Neuronal stem cell (in vitro differentiated cells): ENCODE measurements around the gene NAA15.

Experiments
- DNase-seq: peaks from one replicate; pipeline ENCODE4 v3.0.0-alpha.2; 2013; ENCODE audit warnings: low spot score
- H2AFZ ChIP-seq: one replicate; pipeline ENCODE4 v1.6.1; 2013; ENCODE audit warnings: mild to moderate bottlenecking, low read length, inconsistent platforms
- H2AK5ac ChIP-seq: 2 replicates; pipeline ENCODE4 v1.6.1; 2013; ENCODE audit warnings: low read depth, mild to moderate bottlenecking, inconsistent platforms, low read length, moderate library complexity, mixed read lengths
- H2BK120ac ChIP-seq: 2 replicates; pipeline ENCODE4 v1.6.1; 2013; ENCODE audit warnings: low read depth, mild to moderate bottlenecking, inconsistent platforms, low read length, moderate library complexity, mixed read lengths
- H2BK12ac ChIP-seq: one replicate; pipeline ENCODE4 v1.6.1; 2013; ENCODE audit warnings: low read length, inconsistent platforms
- H2BK15ac ChIP-seq: 2 replicates; pipeline ENCODE4 v1.6.1; 2013; ENCODE audit warnings: mild to moderate bottlenecking, low read length, inconsistent platforms, mixed read lengths
- H2BK5ac ChIP-seq: one replicate; pipeline ENCODE4 v1.6.1; 2013; ENCODE audit warnings: inconsistent platforms, mild to moderate bottlenecking, low read length, moderate library complexity
- H3K14ac ChIP-seq: one replicate; pipeline ENCODE4 v1.6.1; 2013; ENCODE audit warnings: low read length, inconsistent platforms
- H3K18ac ChIP-seq: 2 replicates; pipeline ENCODE4 v1.6.1; 2013; ENCODE audit warnings: low read length, inconsistent platforms
- H3K23ac ChIP-seq: 2 replicates; pipeline ENCODE4 v1.6.1; 2013; ENCODE audit warnings: low read depth, mild to moderate bottlenecking, mixed read lengths, low read length, inconsistent platforms; ENCODE audit not compliant: poor library complexity
- H3K27ac ChIP-seq: replicated peaks from 3 replicates; pipeline ENCODE4 v1.5.1; 2013; ENCODE audit warnings: low read length, inconsistent platforms
- H3K27me3 ChIP-seq, 3 experiments: 2 replicates each; pipeline ENCODE4 v1.6.1; 2013; ENCODE audit warnings: low read length in 3 of 3, mild to moderate bottlenecking in 2 of 3, inconsistent platforms in 1 of 3, low read depth in 1 of 3, mixed read lengths in 1 of 3, moderate library complexity in 1 of 3; ENCODE audit not compliant: control insufficient read depth in 3 of 3, insufficient read depth in 3 of 3
- H3K36me3 ChIP-seq, 2 donors: replicated peaks in 1 of 2; 2 replicates each; pipeline ENCODE4 v1.6.1; 2013; ENCODE audit warnings: low read length in 2 of 2; ENCODE audit not compliant: control insufficient read depth in 2 of 2, insufficient read depth in 2 of 2
- H3K4ac ChIP-seq: 2 replicates; pipeline ENCODE4 v1.6.1; 2013; ENCODE audit warnings: inconsistent platforms, mild to moderate bottlenecking, low read length, moderate library complexity
- H3K4me1 ChIP-seq, 2 donors: 1 replicate in 1 of 2; 2 replicates in 1 of 2; pipeline ENCODE4 v1.6.1; 2013; ENCODE audit warnings: low read length in 2 of 2, low read depth in 1 of 2; ENCODE audit not compliant: control insufficient read depth in 2 of 2, insufficient read depth in 1 of 2
- H3K4me2 ChIP-seq: one replicate; pipeline ENCODE4 v1.6.1; 2013; ENCODE audit warnings: mild to moderate bottlenecking, low read length, inconsistent platforms; ENCODE audit not compliant: insufficient read depth, poor library complexity, severe bottlenecking
- H3K4me3 ChIP-seq, 2 donors: 2 replicates each; pipeline ENCODE4 v1.5.1; 2013; ENCODE audit warnings: low read length in 2 of 2, mild to moderate bottlenecking in 2 of 2, inconsistent platforms in 1 of 2, moderate library complexity in 1 of 2
- H3K79me1 ChIP-seq: one replicate; pipeline ENCODE4 v1.6.1; 2013; ENCODE audit warnings: low read depth, mild to moderate bottlenecking, inconsistent platforms, low read length, moderate library complexity
- H3K9ac ChIP-seq: one replicate; pipeline ENCODE4 v1.6.1; 2013; ENCODE audit warnings: mild to moderate bottlenecking, low read depth, low read length, inconsistent platforms; ENCODE audit not compliant: poor library complexity
- H3K9me3 ChIP-seq, 2 donors: replicated peaks in 1 of 2; 2 replicates each; pipeline versions ENCODE3 to v1.6.1; 2013; ENCODE audit warnings: low read length in 2 of 2, mild to moderate bottlenecking in 2 of 2, inconsistent platforms in 1 of 2, low read depth in 1 of 2, mixed read lengths in 1 of 2, moderate library complexity in 1 of 2; ENCODE audit not compliant: control insufficient read depth in 2 of 2, insufficient read depth in 1 of 2
- H4K8ac ChIP-seq: one replicate; pipeline ENCODE4 v1.6.1; 2013; ENCODE audit warnings: low read depth, mild to moderate bottlenecking, inconsistent platforms, low read length, moderate library complexity
- H4K91ac ChIP-seq: one replicate; pipeline ENCODE4 v1.6.1; 2013; ENCODE audit warnings: low read length, low read depth, mild to moderate bottlenecking, inconsistent platforms; ENCODE audit not compliant: poor library complexity
- WGBS, 2 donors: extraction: QIAGEN DNeasy Blood & Tissue Kit; methylation state at CpG; one replicate each; pipeline ENCODE4 v1.1.7; 2013; ENCODE audit warnings: missing lambda C conversion rate in 2 of 2, mixed read lengths in 1 of 2; ENCODE audit not compliant: insufficient read length in 2 of 2, insufficient replicate concordance in 1 of 2; ENCODE audit errors: extremely low coverage in 2 of 2; 5-methylcytosine and 5-hydroxymethylcytosine counted together

NAA15 gene

DNA sequence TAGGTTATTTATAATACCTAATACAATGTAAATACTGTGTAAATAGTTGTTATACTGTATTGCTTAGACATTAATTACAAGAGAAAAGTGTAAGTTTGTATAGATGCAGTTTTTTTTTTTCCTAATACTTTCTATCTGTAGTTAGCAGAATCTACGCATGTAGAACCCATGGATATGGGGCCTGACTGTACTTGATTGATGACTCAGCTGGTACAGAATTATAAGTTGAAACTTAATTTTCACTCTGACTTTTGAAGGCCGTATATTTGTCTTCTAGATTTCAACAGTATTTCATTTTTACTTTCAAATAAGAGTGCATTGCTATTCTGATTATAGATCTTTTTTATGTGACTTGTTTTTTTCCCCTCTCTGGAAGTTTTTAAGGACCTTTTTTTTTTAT lies 31.7 kb downstream of the NAA15 start:
- no peak overlapping the region for H3K4me3 ChIP-seq
- peaks cover 3 to 76% of the 10 kb centered on the region in 2 donors for H3K36me3 ChIP-seq
- no peak overlapping the region for H2BK12ac ChIP-seq
- H3K23ac ChIP-seq: no peak overlapping the region
- DNase-seq: no peak
- H2BK15ac ChIP-seq: no peak overlapping the region
- H3K14ac ChIP-seq: no peak overlapping the region
- H3K9ac ChIP-seq: no peak overlapping the region
- no CpG with 5 or more reads among the region's 2 CpGs for WGBS, 2 donors
- no peak overlapping the region for H2AK5ac ChIP-seq
- no peaks in the 10 kb centered on the region for H3K27me3 ChIP-seq
- peaks cover 2% of the 10 kb centered on the region for H3K79me1 ChIP-seq
- H3K18ac ChIP-seq: no peak overlapping the region
- H4K91ac ChIP-seq: no peak overlapping the region
- H2BK120ac ChIP-seq: no peak overlapping the region
- H3K9me3 ChIP-seq: peaks cover 0 to 16% of the 10 kb centered on the region in 2 donors
- no peak overlapping the region for H4K8ac ChIP-seq
- H3K4me2 ChIP-seq: no peak overlapping the region
- no peak overlapping the region for H2AFZ ChIP-seq
- H3K27ac ChIP-seq: no peak overlapping the region
- no peak overlapping the region for H2BK5ac ChIP-seq
- peaks cover 0 to 1% of the 10 kb centered on the region in 2 donors for H3K4me1 ChIP-seq
- H3K4ac ChIP-seq: no peak overlapping the region

DNA sequence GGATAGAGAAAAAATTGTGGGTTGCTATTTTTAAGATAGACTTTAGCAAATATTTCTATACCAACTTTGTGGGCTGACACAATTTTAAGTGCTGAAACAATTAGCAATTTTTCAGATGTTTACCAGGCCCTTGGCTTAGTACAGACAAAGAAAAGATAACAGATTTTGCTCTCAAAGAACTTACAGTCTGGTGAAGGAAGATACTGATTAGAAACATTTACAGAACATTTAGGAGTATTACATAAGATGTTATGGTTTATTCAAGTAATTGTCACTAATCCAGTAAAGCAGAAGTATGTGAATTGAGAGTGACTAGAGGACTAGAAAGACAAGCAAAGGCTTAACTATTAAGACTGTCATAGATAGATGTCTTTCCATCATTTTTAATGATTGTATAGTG lies 36.3 kb downstream of the NAA15 start:
- no peak overlapping the region for H4K91ac ChIP-seq
- H3K79me1 ChIP-seq: peaks cover 1% of the 10 kb centered on the region
- no peak overlapping the region for H3K4ac ChIP-seq
- H3K9me3 ChIP-seq: no peaks in the 10 kb centered on the region
- no peak overlapping the region for H2BK12ac ChIP-seq
- H3K36me3 ChIP-seq: peaks cover 5 to 90% of the 10 kb centered on the region in 2 donors
- no peak overlapping the region for H3K27ac ChIP-seq
- H3K4me1 ChIP-seq: no peaks in the 10 kb centered on the region
- no peak overlapping the region for H3K4me3 ChIP-seq
- H3K23ac ChIP-seq: no peak overlapping the region
- no peak overlapping the region for H3K9ac ChIP-seq
- no peak for DNase-seq
- no peak overlapping the region for H3K4me2 ChIP-seq
- no peak overlapping the region for H2BK5ac ChIP-seq
- H2AK5ac ChIP-seq: no peak overlapping the region
- H2AFZ ChIP-seq: no peak overlapping the region
- no peak overlapping the region for H2BK120ac ChIP-seq
- no peak overlapping the region for H3K14ac ChIP-seq
- no peak overlapping the region for H4K8ac ChIP-seq
- no peaks in the 10 kb centered on the region for H3K27me3 ChIP-seq
- no peak overlapping the region for H3K18ac ChIP-seq
- no peak overlapping the region for H2BK15ac ChIP-seq

DNA sequence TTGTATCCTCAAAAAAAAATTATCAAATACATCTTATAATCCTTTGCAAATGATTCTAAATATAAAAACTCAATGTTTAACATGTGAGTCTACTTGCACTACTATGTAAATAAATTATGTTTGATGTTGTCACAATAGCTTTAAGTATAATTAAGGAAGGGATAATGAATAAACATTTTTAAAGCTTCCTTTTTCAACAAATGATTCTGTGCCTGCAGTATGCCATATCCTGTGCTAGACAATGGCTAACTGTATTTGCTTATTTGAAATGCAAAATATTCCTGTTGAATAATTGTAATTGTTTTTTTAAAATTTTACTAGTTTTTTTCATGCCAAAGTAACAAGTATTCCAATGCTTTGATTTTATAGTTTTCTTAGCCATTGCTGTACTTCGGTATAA lies 60.0 kb downstream of the NAA15 start:
- Histone ChIP-seq H3K9me3 (peaks cover 0 to 2% of the 10 kb centered on the region in 2 donors), H3K27ac (no peak overlapping the region), H3K18ac (no peak overlapping the region), H2BK120ac (no peak overlapping the region), H2BK5ac (no peak overlapping the region), H3K23ac (no peak overlapping the region), H3K36me3 (peaks cover 12 to 98% of the 10 kb centered on the region in 2 donors), H3K4me1 (no peaks in the 10 kb centered on the region), H3K27me3 (no peaks in the 10 kb centered on the region), H4K91ac (no peak overlapping the region), H2AFZ (no peak overlapping the region), H4K8ac (no peak overlapping the region), H2AK5ac (no peak overlapping the region), H3K4me2 (no peak overlapping the region), H2BK12ac (no peak overlapping the region), H3K9ac (no peak overlapping the region), H2BK15ac (no peak overlapping the region), H3K4ac (no peak overlapping the region), H3K79me1 (no peaks in the 10 kb centered on the region), H3K14ac (no peak overlapping the region), H3K4me3 (no peak overlapping the region)
- WGBS, 2 donors: no CpG with 5 or more reads among the region's 1 CpG
- no peak for DNase-seq

DNA sequence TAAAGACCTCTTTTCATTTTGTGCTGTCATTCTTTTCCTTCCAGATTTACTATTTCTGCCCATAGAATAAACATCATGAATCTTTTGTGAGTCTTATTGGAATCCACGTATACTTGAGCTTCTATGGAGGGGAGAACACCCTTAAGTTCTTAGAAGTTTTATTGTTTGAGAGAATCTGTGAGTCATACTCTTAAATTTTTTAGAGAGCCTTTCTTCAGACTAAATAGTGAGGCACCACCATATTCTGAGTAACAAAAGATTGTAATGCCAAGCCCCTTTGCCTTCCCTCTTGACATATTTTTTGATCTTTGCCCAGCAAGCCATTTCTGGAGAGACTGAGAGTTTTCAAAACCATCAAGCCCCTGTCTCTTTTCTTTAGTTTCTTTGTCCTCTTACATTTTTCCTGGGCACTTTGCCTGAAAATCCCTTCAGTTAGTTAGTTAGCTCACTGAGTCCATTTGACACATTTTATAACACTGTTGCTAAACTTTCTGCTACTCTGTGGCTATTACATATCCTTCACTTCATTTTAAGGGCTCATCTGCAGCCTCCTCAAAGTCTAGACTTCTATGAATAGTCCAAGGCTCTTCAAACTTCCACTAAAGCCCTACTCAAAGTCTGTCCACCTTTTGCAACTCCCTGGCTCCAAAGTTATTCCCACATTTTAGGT lies 66.3 kb downstream of the NAA15 start:
- no peak overlapping the region for H2BK5ac ChIP-seq
- H3K9ac ChIP-seq: no peak overlapping the region
- H2BK12ac ChIP-seq: no peak overlapping the region
- no peak overlapping the region for H2BK15ac ChIP-seq
- H3K9me3 ChIP-seq: peaks cover 0 to 2% of the 10 kb centered on the region in 2 donors
- no peak overlapping the region for H3K23ac ChIP-seq
- no peak overlapping the region for H2BK120ac ChIP-seq
- no peak overlapping the region for H4K91ac ChIP-seq
- WGBS, 2 donors: no CpG with 5 or more reads among the region's 1 CpG
- H4K8ac ChIP-seq: no peak overlapping the region
- H3K36me3 ChIP-seq: peaks cover 15 to 95% of the 10 kb centered on the region in 2 donors
- no peak overlapping the region for H3K14ac ChIP-seq
- no peak for DNase-seq
- no peak overlapping the region for H3K18ac ChIP-seq
- H3K27me3 ChIP-seq: no peaks in the 10 kb centered on the region
- H3K4me1 ChIP-seq: no peaks in the 10 kb centered on the region
- no peaks in the 10 kb centered on the region for H3K79me1 ChIP-seq
- no peak overlapping the region for H2AK5ac ChIP-seq
- no peak overlapping the region for H2AFZ ChIP-seq
- H3K4ac ChIP-seq: no peak overlapping the region
- no peak overlapping the region for H3K27ac ChIP-seq
- no peak overlapping the region for H3K4me3 ChIP-seq
- no peak overlapping the region for H3K4me2 ChIP-seq
